ENCODE data around the gene MYRFL.

Gene MYRFL

DNA sequence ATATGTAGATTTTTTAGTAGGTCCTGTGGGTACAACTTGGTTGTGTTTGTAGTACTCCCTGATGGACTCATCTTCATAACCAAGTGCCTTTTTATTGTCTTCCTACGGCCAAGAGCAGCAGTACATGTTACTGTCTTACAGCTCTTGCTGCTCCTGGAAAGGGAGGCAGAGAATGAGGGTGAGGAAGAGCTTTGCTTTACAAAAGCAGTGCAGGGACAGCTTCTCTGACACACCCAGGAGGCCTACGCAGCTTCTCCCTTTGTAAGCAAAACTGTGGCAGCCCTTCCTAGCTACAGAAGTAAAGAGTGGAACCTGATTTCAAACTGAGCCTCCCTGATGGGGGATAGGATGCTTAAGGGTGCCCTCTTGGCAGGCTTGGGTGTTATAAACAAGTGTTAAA is 18.6 kb downstream of the MYRFL start:
- Histone ChIP-seq H3K4me1 (ENCODE audit: insufficient read depth, low read length, severe bottlenecking) (no peaks in the 10 kb centered on the region), H3K9ac (ENCODE audit: low read length) (no peak overlapping the region), H3K79me2 (ENCODE audit: insufficient read depth, low read length) (no peaks in the 10 kb centered on the region), H3K4me2 (ENCODE audit: low read length) (no peak overlapping the region), H3F3A (ENCODE audit: insufficient read depth, low read length) (no peaks in the 10 kb centered on the region), H3K27me3 (ENCODE audit: insufficient read depth, low read length) (no peaks in the 10 kb centered on the region), H2AFZ (ENCODE audit: low read length) (no peak overlapping the region), H3K9me2 (ENCODE audit: low read depth, low read length) (no peaks in the 10 kb centered on the region), H3K4me3 (ENCODE audit: low read depth, low read length, poor library complexity, severe bottlenecking) (no peak overlapping the region), H3K36me3 (ENCODE audit: insufficient read depth, low read length) (no peaks in the 10 kb centered on the region), H3K27ac (ENCODE audit: low read depth, low read length, poor library complexity, severe bottlenecking) (no peak overlapping the region), H3K9me3 (ENCODE audit: low read length) (no peaks in the 10 kb centered on the region), H4K20me1 (ENCODE audit: insufficient read depth, low read length) (no peaks in the 10 kb centered on the region)
- no peak for TF ChIP-seq EZH2 (IDR thresholded peaks at IDR 0.05; ENCODE audit: borderline replicate concordance, low read length)
- TF ChIP-seq, protein P1, sequence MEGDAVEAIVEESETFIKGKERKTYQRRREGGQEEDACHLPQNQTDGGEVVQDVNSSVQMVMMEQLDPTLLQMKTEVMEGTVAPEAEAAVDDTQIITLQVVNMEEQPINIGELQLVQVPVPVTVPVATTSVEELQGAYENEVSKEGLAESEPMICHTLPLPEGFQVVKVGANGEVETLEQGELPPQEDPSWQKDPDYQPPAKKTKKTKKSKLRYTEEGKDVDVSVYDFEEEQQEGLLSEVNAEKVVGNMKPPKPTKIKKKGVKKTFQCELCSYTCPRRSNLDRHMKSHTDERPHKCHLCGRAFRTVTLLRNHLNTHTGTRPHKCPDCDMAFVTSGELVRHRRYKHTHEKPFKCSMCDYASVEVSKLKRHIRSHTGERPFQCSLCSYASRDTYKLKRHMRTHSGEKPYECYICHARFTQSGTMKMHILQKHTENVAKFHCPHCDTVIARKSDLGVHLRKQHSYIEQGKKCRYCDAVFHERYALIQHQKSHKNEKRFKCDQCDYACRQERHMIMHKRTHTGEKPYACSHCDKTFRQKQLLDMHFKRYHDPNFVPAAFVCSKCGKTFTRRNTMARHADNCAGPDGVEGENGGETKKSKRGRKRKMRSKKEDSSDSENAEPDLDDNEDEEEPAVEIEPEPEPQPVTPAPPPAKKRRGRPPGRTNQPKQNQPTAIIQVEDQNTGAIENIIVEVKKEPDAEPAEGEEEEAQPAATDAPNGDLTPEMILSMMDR (IDR thresholded peaks at IDR 0.05; ENCODE audit: low read length) = no peak

DNA sequence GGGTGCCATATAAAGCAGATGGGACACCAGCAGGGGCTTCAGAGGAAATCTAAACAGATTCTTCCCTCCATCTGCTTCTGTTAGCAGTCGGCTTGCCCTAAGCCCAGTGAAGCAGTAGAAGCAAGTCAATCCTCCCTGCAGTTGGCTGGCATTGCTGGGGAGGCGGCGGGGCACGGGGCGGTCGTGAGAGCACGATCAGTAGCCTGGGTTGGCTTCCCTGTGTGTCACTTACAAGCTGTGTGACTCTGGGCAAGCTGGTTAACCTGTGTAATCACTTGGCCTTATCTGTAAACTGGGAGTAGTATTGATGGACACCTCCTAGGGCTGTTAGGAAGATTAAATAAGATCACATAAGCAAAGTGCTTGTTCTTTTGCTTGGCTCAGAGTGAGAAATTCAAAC is 19.4 kb downstream of the MYRFL start:
- H3K9me3 ChIP-seq (ENCODE audit: low read length) = no peaks in the 10 kb centered on the region
- no peak overlapping the region for H3K9ac ChIP-seq (ENCODE audit: low read length)
- no peak overlapping the region for H3K27ac ChIP-seq (ENCODE audit: low read depth, low read length, poor library complexity, severe bottlenecking)
- H3K79me2 ChIP-seq (ENCODE audit: insufficient read depth, low read length) = no peaks in the 10 kb centered on the region
- no peak overlapping the region for H2AFZ ChIP-seq (ENCODE audit: low read length)
- H3K4me2 ChIP-seq (ENCODE audit: low read length) = no peak overlapping the region
- no peaks in the 10 kb centered on the region for H3F3A ChIP-seq (ENCODE audit: insufficient read depth, low read length)
- H3K9me2 ChIP-seq (ENCODE audit: low read depth, low read length) = no peaks in the 10 kb centered on the region
- no peaks in the 10 kb centered on the region for H4K20me1 ChIP-seq (ENCODE audit: insufficient read depth, low read length)
- TF ChIP-seq, protein P1 (IDR thresholded peaks at IDR 0.05; ENCODE audit: low read length) = no peak
- TF ChIP-seq EZH2 (IDR thresholded peaks at IDR 0.05; ENCODE audit: borderline replicate concordance, low read length) = no peak
- H3K27me3 ChIP-seq (ENCODE audit: insufficient read depth, low read length) = no peaks in the 10 kb centered on the region
- no peaks in the 10 kb centered on the region for H3K36me3 ChIP-seq (ENCODE audit: insufficient read depth, low read length)
- H3K4me1 ChIP-seq (ENCODE audit: insufficient read depth, low read length, severe bottlenecking) = no peaks in the 10 kb centered on the region
- no peak overlapping the region for H3K4me3 ChIP-seq (ENCODE audit: low read depth, low read length, poor library complexity, severe bottlenecking)

DNA sequence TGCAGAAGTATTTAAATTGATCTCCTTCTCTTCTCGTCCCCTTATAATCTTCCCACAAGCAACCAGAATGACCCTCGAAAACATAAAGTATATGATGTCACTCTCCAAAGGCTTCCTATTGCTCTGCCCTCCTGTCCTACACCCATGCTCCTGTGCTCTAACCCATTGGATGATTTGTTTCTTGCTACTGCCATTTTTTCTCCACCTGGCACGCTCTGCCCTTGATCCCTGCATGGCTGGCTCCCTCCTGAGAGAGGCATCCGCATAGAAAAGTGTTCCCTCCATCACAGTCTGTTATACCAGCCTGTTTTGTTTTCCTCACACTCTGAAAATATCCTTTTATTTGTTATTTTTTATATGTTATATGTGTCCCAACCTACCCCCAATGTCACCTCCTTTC is 19.8 kb downstream of the MYRFL start:
- H4K20me1 ChIP-seq (ENCODE audit: insufficient read depth, low read length) = no peaks in the 10 kb centered on the region
- H3F3A ChIP-seq (ENCODE audit: insufficient read depth, low read length) = no peaks in the 10 kb centered on the region
- H3K36me3 ChIP-seq (ENCODE audit: insufficient read depth, low read length) = no peaks in the 10 kb centered on the region
- H3K27me3 ChIP-seq (ENCODE audit: insufficient read depth, low read length) = no peaks in the 10 kb centered on the region
- no peak overlapping the region for H3K27ac ChIP-seq (ENCODE audit: low read depth, low read length, poor library complexity, severe bottlenecking)
- no peaks in the 10 kb centered on the region for H3K9me2 ChIP-seq (ENCODE audit: low read depth, low read length)
- H3K4me1 ChIP-seq (ENCODE audit: insufficient read depth, low read length, severe bottlenecking) = no peaks in the 10 kb centered on the region
- no peak for TF ChIP-seq EZH2 (IDR thresholded peaks at IDR 0.05; ENCODE audit: borderline replicate concordance, low read length)
- TF ChIP-seq, protein P1 (IDR thresholded peaks at IDR 0.05; ENCODE audit: low read length) = no peak
- no peak overlapping the region for H3K9ac ChIP-seq (ENCODE audit: low read length)
- H3K79me2 ChIP-seq (ENCODE audit: insufficient read depth, low read length) = no peaks in the 10 kb centered on the region
- H2AFZ ChIP-seq (ENCODE audit: low read length) = no peak overlapping the region
- no peak overlapping the region for H3K4me2 ChIP-seq (ENCODE audit: low read length)
- H3K4me3 ChIP-seq (ENCODE audit: low read depth, low read length, poor library complexity, severe bottlenecking) = no peak overlapping the region
- H3K9me3 ChIP-seq (ENCODE audit: low read length) = no peaks in the 10 kb centered on the region

All from OCI-LY1 (cell line).